Activated CD4-positive, alpha-beta T cell treated with anti-CD3 and anti-CD28 coated beads, Interleukin-2, amount 10 ng/mL, durations not matched to agents 7 days and 5 days (primary cell): ENCODE measurements around the gene PLD6. TPM values are rescaled to one million over a fixed set of nuclear protein-coding genes. Genes with fewer than 3 reads are reported as not detected.

Experiments used
- CTCF ChIA-PET: fragments of 350-600 bp; sonication (Branson Sonifier 250); formaldehyde crosslinking; loops from one replicate; lab custom pipeline; 2021; ENCODE audit warnings: antibody characterized with exemption; lab: Charles Lee
- POLR2A ChIA-PET: fragments of 350-600 bp; sonication (Branson Sonifier 250); formaldehyde crosslinking; loops from one replicate; lab custom pipeline; 2021; ENCODE audit warnings: antibody characterized with exemption; lab: Charles Lee
- DNase-seq: peaks from one replicate; pipeline ENCODE4 v3.0.0-alpha.2; 2020
- H3K27ac Mint-ChIP-seq: one replicate; pipeline ENCODE4 v1.8.0; 2021; ENCODE audit warnings: mild to moderate bottlenecking, moderate library complexity, mixed read lengths
- H3K27me3 Mint-ChIP-seq: one replicate; pipeline ENCODE4 v1.8.0; 2021; ENCODE audit warnings: mixed read lengths
- H3K36me3 Mint-ChIP-seq: one replicate; pipeline ENCODE4 v1.8.0; 2021; ENCODE audit warnings: low read depth, mixed read lengths
- H3K4me1 Mint-ChIP-seq: one replicate; pipeline ENCODE4 v1.8.0; 2021; ENCODE audit warnings: mixed read lengths
- H3K4me3 Mint-ChIP-seq: one replicate; pipeline ENCODE4 v1.8.0; 2021; ENCODE audit warnings: mild to moderate bottlenecking, moderate library complexity, mixed read lengths
- H3K9me3 Mint-ChIP-seq: one replicate; pipeline ENCODE4 v1.8.0; 2021; ENCODE audit warnings: mixed read lengths
- total RNA-seq, 2 experiments: library from RNA; stranded (reverse); gene quantifications; one replicate each; pipeline ENCODE4 v1.2.3, GENCODE V29; 2021

PLD6 gene
- total RNA-seq, 2 experiments from 2014 or later: 10.9 to 11.8 TPM

GRCh38 chr17:17180741-17181525 is 25.2 kb downstream of the PLD6 start:
- peak overlapping the region; percentile 97 for H3K27ac Mint-ChIP-seq
- H3K4me3 Mint-ChIP-seq: peak overlapping the region; percentile 78
- peaks cover 95% of the 10 kb centered on the region for H3K4me1 Mint-ChIP-seq
- H3K27me3 Mint-ChIP-seq: no peaks in the 10 kb centered on the region
- ChIA-PET CTCF (interaction anchor here (0.6 to 1.2 kb wide), 3 partner anchors 9 to 31 kb away, joined by 3 to 4 read pairs (median 3); no protein-coding TSS in a partner anchor), POLR2A (interaction anchor here (0.6 kb wide), 1 partner anchor 56 kb away, joined by 6 read pairs; the partner anchor contains the start of gene FLCN)
- DNase-seq: no peak
- peaks cover 79% of the 10 kb centered on the region for H3K36me3 Mint-ChIP-seq
- no peaks in the 10 kb centered on the region for H3K9me3 Mint-ChIP-seq

- no peaks in the 10 kb centered on the region for H3K27me3 Mint-ChIP-seq
- H3K36me3 Mint-ChIP-seq: peaks cover 79% of the 10 kb centered on the region
- ChIA-PET POLR2A (no interaction called here), CTCF (interaction anchor here (1.2 to 1.4 kb wide), 2 partner anchors 16 to 31 kb away, joined by 3 to 5 read pairs; no protein-coding TSS in a partner anchor)
- peak overlapping the region; percentile 97 for H3K27ac Mint-ChIP-seq
- DNase-seq: peak; percentile 57
- peaks cover 95% of the 10 kb centered on the region for H3K4me1 Mint-ChIP-seq
- no peaks in the 10 kb centered on the region for H3K9me3 Mint-ChIP-seq
- H3K4me3 Mint-ChIP-seq: peak overlapping the region; percentile 73
Observed at GRCh38 chr17:17180141-17180603, 26.0 kb downstream of the PLD6 start.

- POLR2A ChIA-PET: no interaction called here
- peak overlapping the region; percentile 73 for H3K4me3 Mint-ChIP-seq
- H3K9me3 Mint-ChIP-seq: no peaks in the 10 kb centered on the region
- H3K27me3 Mint-ChIP-seq: no peaks in the 10 kb centered on the region
- peak; percentile 49 for DNase-seq
- CTCF ChIA-PET: interaction anchor here (0.6 to 2.2 kb wide), 4 partner anchors 12 to 425 kb away, joined by 3 to 8 read pairs (median 5); no protein-coding TSS in a partner anchor
- H3K36me3 Mint-ChIP-seq: peaks cover 78% of the 10 kb centered on the region
- peak overlapping the region; percentile 97 for H3K27ac Mint-ChIP-seq
- peaks cover 94% of the 10 kb centered on the region for H3K4me1 Mint-ChIP-seq
Observed at GRCh38 chr17:17179371-17179827, 26.7 kb downstream of the PLD6 start.

GRCh38 chr17:17177176-17177575 is 29.0 kb downstream of the PLD6 start:
- H3K36me3 Mint-ChIP-seq: peaks cover 84% of the 10 kb centered on the region
- no peaks in the 10 kb centered on the region for H3K27me3 Mint-ChIP-seq
- peak; percentile 23 for DNase-seq
- H3K4me1 Mint-ChIP-seq: peaks cover 94% of the 10 kb centered on the region
- CTCF ChIA-PET: interaction anchor here (0.7 to 2.2 kb wide), 7 partner anchors 10 to 49 kb away, joined by 3 to 8 read pairs (median 4); no protein-coding TSS in a partner anchor
- POLR2A ChIA-PET: interaction anchor here (0.6 to 0.7 kb wide), 2 partner anchors 8 to 705 kb away, joined by 3 to 4 read pairs; no protein-coding TSS in a partner anchor
- H3K9me3 Mint-ChIP-seq: no peaks in the 10 kb centered on the region
- H3K4me3 Mint-ChIP-seq: peak overlapping the region; percentile 64
- peak overlapping the region; percentile 97 for H3K27ac Mint-ChIP-seq

GRCh38 chr17:17176341-17176740 is 29.8 kb downstream of the PLD6 start:
- DNase-seq: peak; percentile 53
- H3K27me3 Mint-ChIP-seq: no peaks in the 10 kb centered on the region
- POLR2A ChIA-PET: no interaction called here
- peaks cover 93% of the 10 kb centered on the region for H3K4me1 Mint-ChIP-seq
- H3K9me3 Mint-ChIP-seq: no peaks in the 10 kb centered on the region
- H3K36me3 Mint-ChIP-seq: peaks cover 84% of the 10 kb centered on the region
- H3K4me3 Mint-ChIP-seq: peak overlapping the region; percentile 64
- CTCF ChIA-PET: interaction anchor here (1.1 to 1.5 kb wide), 2 partner anchors 16 to 24 kb away, joined by 3 to 5 read pairs; no protein-coding TSS in a partner anchor
- H3K27ac Mint-ChIP-seq: peak overlapping the region; percentile 97

GRCh38 chr17:17175917-17176316 is 30.2 kb downstream of the PLD6 start:
- peaks cover 85% of the 10 kb centered on the region for H3K36me3 Mint-ChIP-seq
- ChIA-PET CTCF (interaction anchor here (0.7 to 1.5 kb wide), 5 partner anchors 8 to 34 kb away, joined by 3 to 5 read pairs (median 3); no protein-coding TSS in a partner anchor), POLR2A (no interaction called here)
- no peaks in the 10 kb centered on the region for H3K9me3 Mint-ChIP-seq
- peak overlapping the region; percentile 64 for H3K4me3 Mint-ChIP-seq
- peak; percentile 49 for DNase-seq
- no peaks in the 10 kb centered on the region for H3K27me3 Mint-ChIP-seq
- H3K27ac Mint-ChIP-seq: peak overlapping the region; percentile 97
- peaks cover 94% of the 10 kb centered on the region for H3K4me1 Mint-ChIP-seq

- ChIA-PET POLR2A (no interaction called here), CTCF (interaction anchor here (0.7 to 1.3 kb wide), 5 partner anchors 8 to 34 kb away, joined by 3 read pairs; no protein-coding TSS in a partner anchor)
- H3K36me3 Mint-ChIP-seq: peaks cover 80% of the 10 kb centered on the region
- DNase-seq: no peak
- no peak overlapping the region for H3K4me3 Mint-ChIP-seq
- H3K27ac Mint-ChIP-seq: peak overlapping the region; percentile 97
- no peaks in the 10 kb centered on the region for H3K27me3 Mint-ChIP-seq
- H3K4me1 Mint-ChIP-seq: peaks cover 91% of the 10 kb centered on the region
- no peaks in the 10 kb centered on the region for H3K9me3 Mint-ChIP-seq
Observed at GRCh38 chr17:17175340-17175739, 30.8 kb downstream of the PLD6 start.

- Mint-ChIP-seq H3K9me3 (no peaks in the 10 kb centered on the region), H3K36me3 (peaks cover 77% of the 10 kb centered on the region), H3K27ac (peak overlapping the region; percentile 79), H3K4me1 (peaks cover 86% of the 10 kb centered on the region), H3K27me3 (no peaks in the 10 kb centered on the region), H3K4me3 (no peak overlapping the region)
- CTCF ChIA-PET: interaction anchor here (1.0 to 1.3 kb wide), 3 partner anchors 10 to 27 kb away, joined by 3 to 4 read pairs (median 4); no protein-coding TSS in a partner anchor
- no peak for DNase-seq
- POLR2A ChIA-PET: no interaction called here
Observed at GRCh38 chr17:17173921-17174320, 32.2 kb downstream of the PLD6 start.

GRCh38 chr17:17172990-17173389 is 33.1 kb downstream of the PLD6 start:
- ChIA-PET CTCF (interaction anchor here (1.0 kb wide), 1 partner anchor 26 kb away, joined by 4 read pairs; no protein-coding TSS in a partner anchor), POLR2A (no interaction called here)
- peaks cover 85% of the 10 kb centered on the region for H3K4me1 Mint-ChIP-seq
- peak overlapping the region; percentile 91 for H3K27ac Mint-ChIP-seq
- peaks cover 80% of the 10 kb centered on the region for H3K36me3 Mint-ChIP-seq
- no peak overlapping the region for H3K4me3 Mint-ChIP-seq
- no peaks in the 10 kb centered on the region for H3K9me3 Mint-ChIP-seq
- DNase-seq: no peak
- H3K27me3 Mint-ChIP-seq: no peaks in the 10 kb centered on the region

GRCh38 chr17:17172001-17172939 is 33.9 kb downstream of the PLD6 start:
- no peaks in the 10 kb centered on the region for H3K27me3 Mint-ChIP-seq
- H3K4me1 Mint-ChIP-seq: peaks cover 78% of the 10 kb centered on the region
- H3K9me3 Mint-ChIP-seq: no peaks in the 10 kb centered on the region
- H3K27ac Mint-ChIP-seq: peak overlapping the region; percentile 91
- H3K36me3 Mint-ChIP-seq: peaks cover 79% of the 10 kb centered on the region
- no peak overlapping the region for H3K4me3 Mint-ChIP-seq
- CTCF ChIA-PET: interaction anchor here (1.0 to 1.3 kb wide), 3 partner anchors 24 to 40 kb away, joined by 3 to 4 read pairs (median 3); no protein-coding TSS in a partner anchor
- DNase-seq: no peak
- POLR2A ChIA-PET: no interaction called here

- Mint-ChIP-seq H3K27me3 (no peaks in the 10 kb centered on the region), H3K4me1 (peaks cover 68% of the 10 kb centered on the region), H3K4me3 (no peak overlapping the region), H3K27ac (peak overlapping the region; percentile 78), H3K9me3 (no peaks in the 10 kb centered on the region), H3K36me3 (peaks cover 73% of the 10 kb centered on the region)
- POLR2A ChIA-PET: no interaction called here
- DNase-seq: no peak
- CTCF ChIA-PET: interaction anchor here (0.9 to 1.3 kb wide), 3 partner anchors 19 to 38 kb away, joined by 3 to 4 read pairs (median 3); no protein-coding TSS in a partner anchor
Observed at GRCh38 chr17:17171186-17171585, 34.9 kb downstream of the PLD6 start.
